C1 segment of cervical spinal cord (tissue), 14 donors: ENCODE results near the gene ACOD1.
A peak's percentile ranks its signal among the peaks of the same experiment; 100 is the strongest.

Source experiments
- DNase-seq, 14 donors: peaks; one replicate each; lab custom pipeline; 2025; lab: John Stamatoyannopoulos, UW

ACOD1 gene

DNA sequence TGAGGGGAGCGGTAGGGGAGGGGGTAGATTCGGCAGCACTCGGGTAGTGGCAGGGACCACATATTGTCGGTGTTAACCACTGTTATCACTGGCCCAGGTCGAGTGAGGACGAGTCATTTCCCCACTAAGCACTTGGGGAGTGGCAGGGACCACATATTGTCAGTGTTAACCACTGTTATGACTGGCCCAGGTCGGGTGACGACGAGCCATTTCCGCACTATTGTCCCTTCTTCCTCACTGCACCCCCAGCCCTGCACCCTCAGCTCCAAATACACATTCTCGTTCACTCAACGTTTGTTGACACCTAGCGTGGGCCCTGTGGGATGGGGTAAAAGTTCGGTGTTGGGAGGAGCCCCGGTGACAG lies 43.1 kb downstream of the ACOD1 start:
- peak in 6 of 14 donors; percentile 27 to 47 (median 39) for DNase-seq

- DNase-seq = peak; percentile 51 to 94 (median 89)
These were observed 43.7 kb downstream of the ACOD1 start, which contains the start of gene CLN5 for GRCh38 chr13:76991796-76992547. Gene CLN5, plus strand, starts transcription at chr13:76992081. Its CDS starts 18 bp downstream, at chr13:76992099.

DNA sequence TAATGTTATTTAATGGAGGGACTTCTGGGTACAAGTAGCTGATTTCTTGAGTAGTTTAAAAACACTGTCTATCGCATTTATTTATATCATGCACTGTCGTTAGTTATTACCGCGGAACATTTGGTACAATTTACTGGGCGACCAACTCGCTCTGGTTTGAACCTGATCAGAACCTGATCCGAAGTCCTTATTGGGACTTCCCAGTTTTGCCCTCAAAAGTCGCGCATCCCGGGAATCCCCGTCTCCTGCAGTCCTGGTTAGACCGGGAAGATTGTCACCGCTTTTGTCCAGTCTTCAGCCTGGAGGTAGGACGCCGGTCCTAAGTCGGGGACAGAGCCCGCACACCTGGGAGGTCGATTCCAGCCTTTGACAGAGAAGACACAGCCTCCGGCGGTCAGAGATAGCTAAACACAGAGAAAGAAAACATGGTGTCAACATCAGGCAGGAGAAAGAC lies 44.3 kb downstream of the ACOD1 start:
- DNase-seq = peak in 10 of 14 donors; percentile 18 to 64 (median 46)

DNA sequence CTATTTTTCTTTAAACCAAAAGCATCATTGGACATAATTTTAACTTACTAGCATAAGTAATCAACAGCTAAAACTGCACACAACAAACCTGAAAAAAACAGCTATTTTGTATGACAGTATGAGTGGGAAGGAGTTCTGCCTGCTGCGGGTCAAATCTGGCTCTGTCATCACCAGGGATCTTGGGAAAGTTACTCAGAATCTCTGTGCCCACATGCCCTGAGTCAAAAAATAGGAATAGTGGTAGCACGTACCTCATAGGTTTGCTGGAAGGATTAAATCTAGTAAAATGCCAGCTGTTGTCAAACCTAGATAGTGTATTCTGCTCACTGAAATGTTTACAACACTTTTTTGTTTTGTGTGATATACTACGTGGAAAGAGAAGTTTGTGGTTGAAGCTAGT lies 44.7 kb downstream of the ACOD1 start:
- peak in 2 of 14 donors; percentile 40 for DNase-seq

DNA sequence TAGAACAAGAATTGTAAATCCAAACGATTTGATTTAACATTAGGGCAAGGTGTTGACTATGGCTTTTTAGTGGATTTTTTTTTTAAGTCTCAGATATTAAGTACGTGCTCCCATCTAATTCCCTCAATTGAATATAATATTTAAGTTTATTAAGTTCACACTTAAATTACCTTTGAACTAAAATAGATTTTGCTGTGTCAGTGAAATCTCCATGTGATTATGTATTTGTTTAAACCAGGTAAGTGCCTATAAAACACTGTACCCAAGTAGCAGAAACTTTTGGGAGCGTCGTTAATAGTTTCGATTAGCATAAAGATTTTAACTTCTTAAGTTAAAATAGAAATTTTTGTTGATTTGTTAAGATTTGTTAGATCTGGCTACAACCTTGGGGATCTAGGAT lies 45.2 kb downstream of the ACOD1 start:
- no peak for DNase-seq

- DNase-seq = no peak
These were observed 46.0 kb downstream of the ACOD1 start for GRCh38 chr13:76994281-76994680.

DNA sequence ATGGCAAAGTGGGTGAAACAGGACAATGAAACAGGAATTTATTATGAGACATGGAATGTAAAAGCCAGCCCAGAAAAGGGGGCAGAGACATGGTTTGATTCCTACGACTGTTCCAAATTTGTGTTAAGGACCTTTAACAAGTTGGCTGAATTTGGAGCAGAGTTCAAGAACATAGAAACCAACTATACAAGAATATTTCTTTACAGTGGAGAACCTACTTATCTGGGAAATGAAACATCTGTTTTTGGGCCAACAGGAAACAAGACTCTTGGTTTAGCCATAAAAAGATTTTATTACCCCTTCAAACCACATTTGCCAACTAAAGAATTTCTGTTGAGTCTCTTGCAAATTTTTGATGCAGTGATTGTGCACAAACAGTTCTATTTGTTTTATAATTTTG lies 52.2 kb downstream of the ACOD1 start:
- no peak for DNase-seq

GRCh38 chr13:77001540-77001939 lies 53.2 kb downstream of the ACOD1 start:
- no peak for DNase-seq

GRCh38 chr13:77001963-77002587 lies 53.8 kb downstream of the ACOD1 start:
- no peak for DNase-seq

GRCh38 chr13:77002590-77003190 lies 54.4 kb downstream of the ACOD1 start:
- DNase-seq = peak in 1 of 14 donors; percentile 15
